ENCODE data around the gene TUBD1. TPM values are rescaled to one million over a fixed set of nuclear protein-coding genes. Genes with fewer than 3 reads are reported as not detected.

The TUBD1 gene
- total and polyA plus RNA-seq, 5 donors = 5.1 to 8.5 (median 8.3) TPM

DNA sequence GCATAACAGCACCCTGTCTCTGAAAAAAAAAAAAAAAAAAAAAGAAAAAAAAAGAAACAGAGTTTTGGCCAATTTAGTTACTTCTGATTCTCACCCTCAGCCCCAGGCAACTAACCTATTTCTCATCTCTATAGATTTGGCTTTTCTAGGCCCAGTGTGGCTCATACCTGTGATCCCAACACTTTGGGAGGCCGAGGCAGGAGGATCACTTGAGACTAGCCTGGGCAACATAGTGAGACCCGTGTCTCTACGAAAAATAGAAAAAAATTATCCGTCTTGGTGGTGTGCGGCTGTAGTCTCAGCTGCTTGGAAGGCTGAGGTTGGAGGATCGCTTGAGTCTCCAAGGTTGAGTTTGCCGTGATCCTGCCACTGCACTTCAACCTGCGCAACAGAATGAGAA lies 8.9 kb upstream of the TUBD1 start:
- intact Hi-C loops (cut with DNase I) = no loop called here
- DNase-seq (no peak), ATAC-seq (no peak)
- no peaks in the 10 kb centered on the region for H3K4me1 ChIP-seq (ENCODE audit: control insufficient read depth, insufficient read depth, low read length)
- no peak overlapping the region for H3K27ac ChIP-seq (ENCODE audit: low read length)
- no peak overlapping the region for H3K4me3 ChIP-seq (ENCODE audit: low read length)
- 97% methylated on average over 8 of the region's 8 CpGs for WGBS
- H3K9me3 ChIP-seq (ENCODE audit: control insufficient read depth, low read length) = no peaks in the 10 kb centered on the region
- H3K27me3 ChIP-seq (ENCODE audit: control insufficient read depth, insufficient read depth) = no peaks in the 10 kb centered on the region

DNA sequence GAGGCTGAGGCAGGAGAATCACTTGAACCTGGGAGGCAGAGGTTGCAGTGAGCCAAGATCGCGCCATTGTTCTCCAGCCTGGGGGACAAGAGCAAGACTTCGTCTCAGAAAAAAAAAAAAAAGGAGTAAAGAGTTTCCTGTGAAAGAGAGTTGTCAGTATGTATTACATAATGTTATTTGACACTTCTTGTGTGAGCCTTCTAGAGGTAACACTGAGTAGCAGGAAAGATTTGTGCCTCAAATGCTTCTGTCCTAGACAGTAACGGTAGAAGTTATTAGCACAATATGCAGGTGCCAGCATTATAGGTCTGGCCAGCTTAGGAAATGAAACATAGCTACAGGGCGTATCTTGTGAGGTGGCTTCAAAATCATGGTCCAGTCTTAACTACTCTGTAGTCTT lies 6.4 kb upstream of the TUBD1 start:
- Histone ChIP-seq H3K27me3 (ENCODE audit: control insufficient read depth, insufficient read depth) (no peaks in the 10 kb centered on the region), H3K27ac (ENCODE audit: low read length) (no peak overlapping the region), H3K4me1 (ENCODE audit: control insufficient read depth, insufficient read depth, low read length) (no peaks in the 10 kb centered on the region), H3K9me3 (ENCODE audit: control insufficient read depth, low read length) (no peaks in the 10 kb centered on the region), H3K4me3 (ENCODE audit: low read length) (no peak overlapping the region)
- DNase-seq (no peak), ATAC-seq (peak; percentile 22 to 32)
- intact Hi-C loops (cut with DNase I) = no loop called here
- WGBS = 80% methylated on average over 5 of the region's 5 CpGs

DNA sequence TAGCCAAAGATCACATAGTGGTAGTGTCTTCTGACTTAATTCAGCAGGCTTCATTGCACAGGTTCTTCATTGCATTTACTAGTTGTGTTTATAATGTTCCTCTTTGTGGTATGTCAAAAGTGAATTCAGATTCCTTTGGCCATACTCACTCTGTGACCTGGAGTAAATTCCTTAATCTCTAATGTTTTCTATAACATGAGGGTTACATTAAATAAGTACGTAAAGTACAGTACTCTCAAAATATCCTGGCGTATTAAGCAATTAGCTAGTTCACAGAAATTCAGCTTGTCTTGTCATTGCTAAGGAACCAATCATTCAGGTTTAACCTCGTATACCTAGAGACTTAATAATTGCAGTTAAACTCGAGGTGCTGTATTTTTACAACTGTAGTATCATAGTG lies 4.3 kb upstream of the TUBD1 start:
- DNase-seq (no peak), ATAC-seq (no peak)
- no peak overlapping the region for H3K4me3 ChIP-seq (ENCODE audit: low read length)
- intact Hi-C loops (cut with DNase I) = no loop called here
- no peaks in the 10 kb centered on the region for H3K27me3 ChIP-seq (ENCODE audit: control insufficient read depth, insufficient read depth)
- 88% methylated on average over 4 of the region's 4 CpGs for WGBS
- no peak overlapping the region for H3K27ac ChIP-seq (ENCODE audit: low read length)
- no peaks in the 10 kb centered on the region for H3K4me1 ChIP-seq (ENCODE audit: control insufficient read depth, insufficient read depth, low read length)
- no peaks in the 10 kb centered on the region for H3K9me3 ChIP-seq (ENCODE audit: control insufficient read depth, low read length)

DNA sequence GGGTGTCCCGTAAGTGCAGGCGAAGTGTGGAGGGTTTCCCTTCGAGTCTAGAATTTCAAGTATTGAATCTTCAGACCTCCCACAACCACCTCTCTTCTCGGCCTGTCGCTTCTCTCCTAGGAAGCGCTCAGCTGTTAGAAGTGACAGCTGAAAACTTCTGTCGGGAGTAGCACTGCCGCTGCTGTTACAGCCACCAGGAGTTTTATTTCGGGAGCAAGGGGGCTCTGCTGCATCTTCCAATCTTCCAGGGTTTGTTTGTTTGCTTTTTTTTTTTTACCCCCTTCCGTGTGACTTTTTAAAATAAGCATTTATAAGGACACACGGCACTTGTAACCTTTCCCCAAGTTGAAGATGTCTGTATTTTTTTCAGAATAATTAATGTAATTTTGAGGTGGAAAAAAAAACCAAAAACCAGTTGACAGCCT lies 945 bp upstream of the TUBD1 start:
- under 1% methylated on average over 11 of the region's 11 CpGs for WGBS
- DNase-seq = no peak
- no peaks in the 10 kb centered on the region for H3K9me3 ChIP-seq (ENCODE audit: control insufficient read depth, low read length)
- peak overlapping the region; percentile 40 for H3K27ac ChIP-seq (ENCODE audit: low read length)
- H3K27me3 ChIP-seq (ENCODE audit: control insufficient read depth, insufficient read depth) = no peaks in the 10 kb centered on the region
- H3K4me1 ChIP-seq (ENCODE audit: control insufficient read depth, insufficient read depth, low read length) = no peaks in the 10 kb centered on the region
- peak overlapping the region; percentile 92 for H3K4me3 ChIP-seq (ENCODE audit: low read length)
- intact Hi-C loops (cut with DNase I) = no loop called here
- ATAC-seq = peak in 1 of 2 donors; percentile 3

DNA sequence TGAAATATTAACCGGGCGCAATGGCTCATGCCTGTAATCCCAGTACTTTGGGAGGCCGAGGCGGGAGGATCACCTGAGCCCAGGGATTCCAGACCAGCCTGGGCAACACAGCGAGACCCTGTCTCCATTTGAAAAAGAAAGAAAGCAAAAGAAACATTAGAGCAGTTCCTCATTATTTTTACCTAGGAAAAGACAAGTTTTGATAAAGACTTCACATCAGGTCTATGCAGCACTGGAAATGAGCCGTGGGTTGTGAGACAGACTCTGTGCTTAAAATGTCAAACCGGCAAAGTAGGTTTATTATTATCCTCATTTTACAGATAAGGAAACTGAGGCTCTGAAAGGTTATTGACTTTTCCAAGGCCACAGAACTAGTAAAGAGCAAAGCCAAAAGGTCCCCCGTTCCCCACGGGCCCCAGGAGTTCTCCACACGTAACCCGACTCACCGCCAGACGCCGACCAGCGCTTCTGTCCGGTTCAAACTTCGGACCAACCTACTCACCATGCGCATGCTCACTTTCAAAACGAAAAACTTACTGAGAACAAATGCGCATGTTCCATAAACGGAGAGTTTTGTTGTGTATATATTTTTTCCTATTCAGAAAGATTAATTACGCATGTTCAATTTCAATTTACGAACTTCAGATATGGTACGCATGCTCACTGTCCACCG lies 356 bp downstream of the TUBD1 start:
- Histone ChIP-seq H3K4me3 (ENCODE audit: low read length) (peak overlapping the region; percentile 83), H3K27me3 (ENCODE audit: control insufficient read depth, insufficient read depth) (no peaks in the 10 kb centered on the region), H3K4me1 (ENCODE audit: control insufficient read depth, insufficient read depth, low read length) (no peaks in the 10 kb centered on the region), H3K27ac (ENCODE audit: low read length) (no peak overlapping the region), H3K9me3 (ENCODE audit: control insufficient read depth, low read length) (no peaks in the 10 kb centered on the region)
- intact Hi-C loops (cut with DNase I) = no loop called here
- DNase-seq = no peak
- ATAC-seq = peak; percentile 76 to 79
- WGBS = 9% methylated on average over 25 of the region's 25 CpGs

DNA sequence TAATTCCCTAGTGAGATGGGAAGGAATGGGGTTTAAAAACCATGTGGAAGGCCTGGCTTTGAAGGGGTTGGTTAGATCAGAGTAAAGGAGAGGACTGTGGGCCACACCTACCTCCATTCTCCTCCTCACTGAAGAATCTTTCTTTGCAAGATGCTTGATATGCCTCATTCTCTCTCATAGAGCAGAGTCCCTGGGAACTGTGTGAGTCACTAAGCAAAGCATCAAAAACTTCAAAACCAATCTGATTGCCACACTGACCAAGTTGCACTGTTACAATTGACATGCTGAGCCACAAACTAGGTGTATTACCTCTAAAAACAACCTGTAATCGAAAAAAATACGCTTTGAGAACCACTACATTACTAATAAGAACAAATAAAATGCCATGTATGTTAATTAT lies 2.0 kb downstream of the TUBD1 start:
- ATAC-seq = no peak
- 99% methylated on average over 2 of the region's 2 CpGs for WGBS
- no peaks in the 10 kb centered on the region for H3K9me3 ChIP-seq (ENCODE audit: control insufficient read depth, low read length)
- no peak for DNase-seq
- intact Hi-C loops (cut with DNase I) = no loop called here
- H3K27me3 ChIP-seq (ENCODE audit: control insufficient read depth, insufficient read depth) = no peaks in the 10 kb centered on the region
- no peak overlapping the region for H3K27ac ChIP-seq (ENCODE audit: low read length)
- no peak overlapping the region for H3K4me3 ChIP-seq (ENCODE audit: low read length)
- H3K4me1 ChIP-seq (ENCODE audit: control insufficient read depth, insufficient read depth, low read length) = no peaks in the 10 kb centered on the region

DNA sequence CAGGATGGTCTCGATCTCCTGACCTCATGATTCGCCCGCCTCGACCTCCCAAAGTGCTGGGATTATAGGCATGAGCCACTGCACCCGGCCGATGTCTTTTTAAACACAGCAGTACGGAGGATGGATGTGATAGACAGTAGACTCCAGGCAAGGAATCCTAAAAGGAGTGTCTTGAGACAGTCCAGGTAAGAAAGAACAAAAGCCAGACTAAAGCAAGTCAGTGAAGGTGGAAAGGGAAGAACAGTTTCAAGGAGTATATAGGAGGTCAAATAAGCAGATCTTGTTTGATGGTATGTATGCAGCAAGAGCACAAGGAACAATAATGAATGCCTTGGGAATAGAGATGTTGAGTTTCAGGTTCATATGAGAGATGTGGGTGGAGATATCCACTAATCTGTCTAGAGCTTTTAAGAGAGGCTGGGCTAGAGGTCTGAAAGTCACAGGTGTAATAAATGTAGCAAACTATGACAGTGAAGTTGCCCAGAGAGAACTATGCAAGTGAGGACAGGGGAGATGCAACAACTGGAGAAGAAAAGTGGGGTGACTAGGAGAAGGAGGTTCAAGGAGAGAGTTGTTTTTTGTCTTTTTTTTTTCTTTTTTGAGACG lies 4.5 kb downstream of the TUBD1 start:
- intact Hi-C loops (cut with DNase I) = no loop called here
- H3K4me3 ChIP-seq (ENCODE audit: low read length) = no peak overlapping the region
- H3K27ac ChIP-seq (ENCODE audit: low read length) = no peak overlapping the region
- 97% methylated on average over 8 of the region's 8 CpGs for WGBS
- no peaks in the 10 kb centered on the region for H3K27me3 ChIP-seq (ENCODE audit: control insufficient read depth, insufficient read depth)
- H3K9me3 ChIP-seq (ENCODE audit: control insufficient read depth, low read length) = no peaks in the 10 kb centered on the region
- no peaks in the 10 kb centered on the region for H3K4me1 ChIP-seq (ENCODE audit: control insufficient read depth, insufficient read depth, low read length)
- ATAC-seq (no peak), DNase-seq (no peak)

DNA sequence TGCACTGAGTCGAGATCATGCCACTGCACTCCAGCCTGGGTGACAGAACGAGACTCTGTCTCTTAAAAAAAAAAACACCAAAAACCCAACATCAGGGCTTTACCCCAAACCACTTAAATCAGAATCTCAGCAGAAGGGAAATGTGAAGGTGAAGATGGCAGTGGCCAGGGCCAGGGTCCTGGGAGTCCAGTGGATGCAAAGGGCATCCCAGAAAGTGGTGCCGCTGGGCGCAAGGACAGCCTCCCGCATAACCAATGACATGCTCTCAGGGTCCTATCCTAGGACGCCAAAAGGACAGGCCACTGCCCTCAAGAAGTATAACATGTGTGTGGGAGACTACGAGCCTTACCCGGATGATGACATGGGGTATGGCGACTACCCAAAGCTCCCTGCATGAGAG lies 7.9 kb downstream of the TUBD1 start:
- 94% methylated on average over 9 of the region's 9 CpGs for WGBS
- H3K4me3 ChIP-seq (ENCODE audit: low read length) = no peak overlapping the region

DNA sequence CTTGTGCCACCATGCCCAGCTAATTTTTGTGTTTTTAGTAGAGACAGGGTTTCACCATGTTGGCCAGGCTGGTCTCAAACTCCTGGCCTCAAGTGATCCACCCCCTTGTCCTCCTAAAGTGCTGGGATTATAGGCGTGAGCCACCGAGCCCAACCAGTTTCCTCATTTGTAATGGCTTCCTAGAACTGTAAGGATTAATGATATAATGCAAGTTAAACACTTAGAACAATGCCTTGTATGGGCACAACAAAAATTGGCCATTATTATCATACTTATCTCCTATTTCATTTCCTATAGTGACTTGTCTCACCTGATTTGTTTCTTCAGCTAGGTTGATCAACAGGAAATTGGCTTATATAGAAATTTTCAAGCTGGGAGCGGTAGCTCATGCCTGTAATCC lies 14.1 kb downstream of the TUBD1 start:
- H3K27ac ChIP-seq (ENCODE audit: low read length) = no peak overlapping the region
- no peaks in the 10 kb centered on the region for H3K9me3 ChIP-seq (ENCODE audit: control insufficient read depth, low read length)
- DNase-seq (no peak), ATAC-seq (no peak)
- intact Hi-C loops (cut with DNase I) = no loop called here
- no peaks in the 10 kb centered on the region for H3K4me1 ChIP-seq (ENCODE audit: control insufficient read depth, insufficient read depth, low read length)
- no peaks in the 10 kb centered on the region for H3K27me3 ChIP-seq (ENCODE audit: control insufficient read depth, insufficient read depth)
- WGBS = 88% methylated on average over 3 of the region's 3 CpGs
- H3K4me3 ChIP-seq (ENCODE audit: low read length) = no peak overlapping the region

More for the DNA sequence above, 7.9 kb downstream of the TUBD1 start:
- no peaks in the 10 kb centered on the region for H3K9me3 ChIP-seq (ENCODE audit: control insufficient read depth, low read length)
- intact Hi-C loops (cut with DNase I) = no loop called here
- H3K27me3 ChIP-seq (ENCODE audit: control insufficient read depth, insufficient read depth) = no peaks in the 10 kb centered on the region
- H3K4me1 ChIP-seq (ENCODE audit: control insufficient read depth, insufficient read depth, low read length) = no peaks in the 10 kb centered on the region
- no peak overlapping the region for H3K27ac ChIP-seq (ENCODE audit: low read length)
- ATAC-seq (no peak), DNase-seq (no peak)

DNA sequence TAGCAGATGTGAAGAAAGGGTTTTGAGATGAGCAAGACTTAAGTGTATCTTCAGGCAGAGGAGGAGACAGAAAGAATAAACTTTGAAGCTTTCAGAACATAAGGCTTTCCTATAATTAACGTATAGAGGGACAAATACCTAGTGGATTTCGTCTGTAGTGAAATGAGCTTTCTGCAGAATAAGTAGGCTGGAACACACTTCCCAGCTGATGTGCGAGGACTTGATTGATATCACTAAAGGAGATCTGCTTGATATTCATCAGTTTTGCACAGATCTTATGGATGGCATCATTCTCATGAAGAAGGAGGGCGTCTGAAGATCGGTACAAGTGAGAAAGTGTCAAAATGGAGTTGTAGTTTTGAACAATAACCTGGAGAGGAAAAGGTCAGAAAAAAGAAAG lies 14.8 kb downstream of the TUBD1 start:
- ATAC-seq (no peak), DNase-seq (no peak)
- no peaks in the 10 kb centered on the region for H3K27me3 ChIP-seq (ENCODE audit: control insufficient read depth, insufficient read depth)
- intact Hi-C loops (cut with DNase I) = no loop called here
- H3K27ac ChIP-seq (ENCODE audit: low read length) = no peak overlapping the region
- H3K4me1 ChIP-seq (ENCODE audit: control insufficient read depth, insufficient read depth, low read length) = no peaks in the 10 kb centered on the region
- H3K9me3 ChIP-seq (ENCODE audit: control insufficient read depth, low read length) = no peaks in the 10 kb centered on the region
- 88% methylated on average over 5 of the region's 5 CpGs for WGBS
- H3K4me3 ChIP-seq (ENCODE audit: low read length) = no peak overlapping the region

DNA sequence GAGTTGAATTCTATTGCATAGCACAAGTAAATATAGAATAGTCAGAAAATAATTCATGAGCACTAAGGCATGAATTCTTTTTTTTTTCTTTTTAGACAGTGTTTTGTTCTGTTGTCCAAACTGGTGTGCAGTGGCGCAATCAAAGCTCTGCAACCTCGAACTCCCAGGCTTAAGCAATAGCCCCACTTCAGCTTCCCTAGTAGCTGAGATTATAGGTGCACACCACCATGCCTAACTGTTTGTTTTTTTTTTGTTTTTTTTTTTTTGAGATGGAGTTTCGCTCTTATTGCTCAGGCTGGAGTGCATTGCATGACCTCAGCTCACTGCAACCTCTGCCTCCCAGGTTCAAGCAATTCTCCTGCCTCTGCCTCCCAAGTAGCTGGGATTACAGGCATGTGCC lies 16.6 kb downstream of the TUBD1 start:
- Histone ChIP-seq H3K4me3 (ENCODE audit: low read length) (no peak overlapping the region), H3K27me3 (ENCODE audit: control insufficient read depth, insufficient read depth) (no peaks in the 10 kb centered on the region), H3K9me3 (ENCODE audit: control insufficient read depth, low read length) (no peaks in the 10 kb centered on the region), H3K4me1 (ENCODE audit: control insufficient read depth, insufficient read depth, low read length) (no peaks in the 10 kb centered on the region), H3K27ac (ENCODE audit: low read length) (no peak overlapping the region)
- whole genome bisulfite sequencing = 91% methylated on average over 3 of the region's 3 CpGs
- ATAC-seq = no peak
- no peak for DNase-seq
- intact Hi-C loops (cut with DNase I) = no loop called here

DNA sequence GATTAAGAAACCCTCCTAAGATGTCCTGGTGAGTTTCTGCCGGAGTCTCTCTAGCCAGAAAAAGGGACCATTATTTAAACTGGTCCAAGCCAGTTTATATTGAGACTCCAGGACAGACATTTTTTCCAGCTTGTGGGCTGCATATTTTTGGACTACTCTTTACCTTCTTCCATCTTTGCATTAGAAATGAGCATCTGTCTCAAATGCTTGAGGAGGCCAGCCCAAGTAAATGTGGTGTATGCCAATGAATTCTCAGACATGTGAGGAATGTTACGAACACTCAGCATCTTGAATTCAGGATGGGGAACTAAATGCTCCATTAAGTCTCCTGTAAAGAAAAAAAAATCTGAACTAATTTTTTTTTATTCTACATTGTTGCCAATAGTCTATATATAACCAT lies 18.4 kb downstream of the TUBD1 start:
- Histone ChIP-seq H3K4me1 (ENCODE audit: control insufficient read depth, insufficient read depth, low read length) (no peaks in the 10 kb centered on the region), H3K27me3 (ENCODE audit: control insufficient read depth, insufficient read depth) (no peaks in the 10 kb centered on the region), H3K9me3 (ENCODE audit: control insufficient read depth, low read length) (no peaks in the 10 kb centered on the region), H3K4me3 (ENCODE audit: low read length) (no peak overlapping the region), H3K27ac (ENCODE audit: low read length) (no peak overlapping the region)
- DNase-seq (no peak), ATAC-seq (no peak)
- intact Hi-C loops (cut with DNase I) = no loop called here
- 86% methylated on average over 2 of the region's 2 CpGs for WGBS
